Measurements from ENCODE around the gene NFKBIE. TPM values are rescaled to one million over a fixed set of nuclear protein-coding genes. Genes with fewer than 3 reads are reported as not detected.

NFKBIE gene
- total and polyA plus RNA-seq, 2 of the 13 experiments (the other 11 are each of a cell fraction or from before 2014, with no cell fraction given) = 6.7 to 14.5 TPM

GRCh38 chr6:44235891-44236516 lies 29.3 kb downstream of the NFKBIE start (continued):
- TF ChIP-seq ZNF713 (CRISPR knock-in tag; IDR thresholded peaks at IDR 0.05) = no peak
- TF ChIP-seq SMAD1 (CRISPR knock-in tag; IDR thresholded peaks at IDR 0.05; ENCODE audit: borderline replicate concordance, low read depth) = no peak
- no peak for TF ChIP-seq HNRNPK (IDR thresholded peaks at IDR 0.05; ENCODE audit: low read depth, low read length, poor library complexity, severe bottlenecking)
- no peak for TF ChIP-seq ELF4 (CRISPR knock-in tag; IDR thresholded peaks at IDR 0.05; ENCODE audit: borderline replicate concordance)
- peak; percentile 90 for TF ChIP-seq CEBPB (IDR thresholded peaks at IDR 0.05; ENCODE audit: borderline replicate concordance, low read depth, low read length)
- TF ChIP-seq FOSL2 (CRISPR knock-in tag; IDR thresholded peaks at IDR 0.05) = 0 out of 2 replicates have a peak, but pooled peaks have one; percentile 18
- TF ChIP-seq ATF4 (CRISPR knock-in tag; IDR thresholded peaks at IDR 0.05) = peak in 1 of 2 experiments; percentile 74; a peak in 2 of 4 replicates
- peak; percentile 32 for TF ChIP-seq TEAD3 (CRISPR knock-in tag; optimal IDR thresholded peaks at IDR 0.05; ENCODE audit: borderline replicate concordance)
- TF ChIP-seq MLX (CRISPR knock-in tag; IDR thresholded peaks at IDR 0.05) = no peak
- no peak for TF ChIP-seq NPAS2 (CRISPR knock-in tag; IDR thresholded peaks at IDR 0.05; ENCODE audit: borderline replicate concordance)
- no peak for TF ChIP-seq ELF3 (CRISPR knock-in tag; IDR thresholded peaks at IDR 0.05)
- no peak for TF ChIP-seq ARNT (IDR thresholded peaks at IDR 0.05)
- TF ChIP-seq ZNF12 (CRISPR knock-in tag; IDR thresholded peaks at IDR 0.05) = no peak
- TF ChIP-seq KLF11 (CRISPR knock-in tag; IDR thresholded peaks at IDR 0.05) = no peak
- TF ChIP-seq SMC3 (IDR thresholded peaks at IDR 0.05; ENCODE audit: low read length) = peak; percentile 25; the same call in 1 of the 2 replicates
- TF ChIP-seq CBX1 (IDR thresholded peaks at IDR 0.05; ENCODE audit: low read depth) = no peak
- TF ChIP-seq HBP1 (CRISPR knock-in tag; IDR thresholded peaks at IDR 0.05; ENCODE audit: low read depth) = no peak
- TF ChIP-seq ZNF10 (CRISPR knock-in tag; IDR thresholded peaks at IDR 0.05; ENCODE audit: borderline replicate concordance, low read depth) = no peak
- no peak for TF ChIP-seq ZNF577 (CRISPR knock-in tag; IDR thresholded peaks at IDR 0.05; ENCODE audit: borderline replicate concordance, low read depth)
- TF ChIP-seq ZNF160 (CRISPR knock-in tag; IDR thresholded peaks at IDR 0.05) = no peak
- no peak for TF ChIP-seq NR3C1 (CRISPR knock-in tag; IDR thresholded peaks at IDR 0.05)

Data from HepG2 (cell line).